HEK293 (cell line): ENCODE measurements around the gene CPLX3.

Source experiments
- EGR2 ChIP-seq: fragments of 450-650 bp; formaldehyde crosslinking; IDR thresholded peaks from 2 replicates; pipeline ENCODE4 v1.5.1; 2016; ENCODE audit warnings: low read depth, missing biosample characterization, missing genetic modification characterization
- KLF1 ChIP-seq: fragments of 450-650 bp; formaldehyde crosslinking; IDR thresholded peaks from 2 replicates; pipeline ENCODE4 v1.5.1; 2016; ENCODE audit warnings: missing biosample characterization, missing genetic modification characterization
- KLF7 ChIP-seq: fragments of 450-650 bp; formaldehyde crosslinking; IDR thresholded peaks from 2 replicates; pipeline ENCODE4 v1.5.1; 2016; ENCODE audit warnings: missing biosample characterization, missing genetic modification characterization, borderline replicate concordance
- PRDM6 ChIP-seq: fragments of 450-650 bp; formaldehyde crosslinking; IDR thresholded peaks from 2 replicates; pipeline ENCODE4 v1.5.1; 2017; ENCODE audit warnings: missing biosample characterization, missing genetic modification characterization
- WT1 ChIP-seq: fragments of 450-650 bp; formaldehyde crosslinking; IDR thresholded peaks from 2 replicates; pipeline ENCODE4 v1.5.1; 2016; ENCODE audit warnings: missing biosample characterization, missing genetic modification characterization
- ZBTB17 ChIP-seq: fragments of 450-650 bp; formaldehyde crosslinking; IDR thresholded peaks from 2 replicates; pipeline ENCODE4 v1.5.1; 2016; ENCODE audit warnings: missing biosample characterization, missing genetic modification characterization
- ZBTB44 ChIP-seq: fragments of 450-650 bp; IDR thresholded peaks from 2 replicates; pipeline ENCODE4 v1.5.1; 2018; ENCODE audit warnings: missing biosample characterization, mild to moderate bottlenecking, missing genetic modification characterization
- ZNF596 ChIP-seq: fragments of 450-650 bp; IDR thresholded peaks from 2 replicates; pipeline ENCODE4 v1.5.0; 2018; ENCODE audit warnings: missing biosample characterization, mild to moderate bottlenecking, missing genetic modification characterization, moderate library complexity
- ZNF600 ChIP-seq: fragments of 450-650 bp; formaldehyde crosslinking; IDR thresholded peaks from 2 replicates; pipeline ENCODE4 v1.5.1; 2016; ENCODE audit warnings: missing biosample characterization, missing genetic modification characterization
- ZNF777 ChIP-seq: fragments of 450-650 bp; formaldehyde crosslinking; IDR thresholded peaks from 2 replicates; pipeline ENCODE4 v1.5.1; 2017; ENCODE audit warnings: missing biosample characterization, missing genetic modification characterization, borderline replicate concordance
- ZNF785 ChIP-seq: fragments of 450-650 bp; formaldehyde crosslinking; IDR thresholded peaks from 2 replicates; pipeline ENCODE4 v1.5.1; 2016; ENCODE audit warnings: missing biosample characterization, missing genetic modification characterization
- ZNF843 ChIP-seq: fragments of 450-650 bp; formaldehyde crosslinking; IDR thresholded peaks from 2 replicates; pipeline ENCODE4 v1.5.1; 2016; ENCODE audit warnings: missing biosample characterization, missing genetic modification characterization
- TF ChIP-seq, protein P1 (sequence below): fragments of 450-650 bp; formaldehyde crosslinking; optimal IDR thresholded peaks from 2 replicates; pipeline ENCODE3; 2016; ENCODE audit warnings: missing biosample characterization, mild to moderate bottlenecking, missing genetic modification characterization
- TF ChIP-seq, protein P2 (sequence below): fragments of 450-650 bp; formaldehyde crosslinking; IDR thresholded peaks from 2 replicates; pipeline ENCODE4 v1.5.1; 2016; ENCODE audit warnings: missing biosample characterization, missing genetic modification characterization, borderline replicate concordance
- TF ChIP-seq, protein P3 (sequence below): fragments of 450-650 bp; formaldehyde crosslinking; IDR thresholded peaks from 2 replicates; pipeline ENCODE4 v1.5.1; 2016; ENCODE audit warnings: missing biosample characterization, missing genetic modification characterization

The CPLX3 gene

DNA sequence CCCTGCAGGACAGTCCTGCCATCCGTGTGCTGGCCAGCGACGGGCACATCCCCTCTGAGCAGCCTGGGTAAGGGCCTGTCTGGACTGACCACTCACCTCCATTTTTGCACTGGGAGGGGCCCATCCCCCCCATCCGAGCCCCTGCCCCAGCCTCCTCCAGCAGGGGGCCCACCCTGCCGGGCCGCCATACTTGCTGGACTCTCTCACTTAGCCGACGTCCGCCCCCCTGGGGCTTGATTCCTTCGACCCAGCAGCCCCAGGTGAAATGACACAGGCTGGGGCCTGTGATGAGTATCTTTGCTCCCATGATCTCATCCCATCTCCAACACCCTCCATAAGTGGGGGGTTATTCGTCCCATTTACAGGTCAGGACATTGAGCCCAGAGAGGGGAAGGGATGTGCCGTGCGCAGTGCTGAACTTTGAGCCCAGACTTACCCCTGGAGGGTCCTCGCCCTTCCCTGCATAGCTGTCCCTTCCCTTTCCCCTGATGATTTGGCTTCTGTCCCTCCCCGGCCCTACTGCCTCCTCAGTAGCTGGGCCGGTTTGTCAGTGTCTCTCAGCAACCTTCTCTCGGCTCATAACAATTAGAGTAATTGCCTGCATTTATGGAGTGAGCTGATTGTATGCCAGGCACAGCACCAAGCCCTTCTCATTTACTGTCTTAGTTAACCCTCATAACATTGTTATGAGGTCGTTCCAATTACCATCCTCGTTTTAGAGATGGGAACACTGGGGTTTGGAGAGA is 9.6 kb upstream of the CPLX3 start (continued):
- TF ChIP-seq KLF7 (tag by site-specific recombination): no peak
- TF ChIP-seq, protein P1, sequence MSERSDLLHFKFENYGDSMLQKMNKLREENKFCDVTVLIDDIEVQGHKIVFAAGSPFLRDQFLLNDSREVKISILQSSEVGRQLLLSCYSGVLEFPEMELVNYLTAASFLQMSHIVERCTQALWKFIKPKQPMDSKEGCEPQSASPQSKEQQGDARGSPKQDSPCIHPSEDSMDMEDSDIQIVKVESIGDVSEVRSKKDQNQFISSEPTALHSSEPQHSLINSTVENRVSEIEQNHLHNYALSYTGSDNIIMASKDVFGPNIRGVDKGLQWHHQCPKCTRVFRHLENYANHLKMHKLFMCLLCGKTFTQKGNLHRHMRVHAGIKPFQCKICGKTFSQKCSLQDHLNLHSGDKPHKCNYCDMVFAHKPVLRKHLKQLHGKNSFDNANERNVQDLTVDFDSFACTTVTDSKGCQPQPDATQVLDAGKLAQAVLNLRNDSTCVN: peak; percentile 2
- 0 out of 2 replicates have a peak, but pooled peaks have one; percentile 14 for TF ChIP-seq WT1 (tag by site-specific recombination)
- no peak for TF ChIP-seq PRDM6 (tag by site-specific recombination)
- TF ChIP-seq KLF1: no peak
- no peak for TF ChIP-seq ZNF777 (tag by site-specific recombination)
- TF ChIP-seq ZBTB44: peak; percentile 73
- TF ChIP-seq EGR2 (tag by site-specific recombination): no peak
- TF ChIP-seq, protein P2, sequence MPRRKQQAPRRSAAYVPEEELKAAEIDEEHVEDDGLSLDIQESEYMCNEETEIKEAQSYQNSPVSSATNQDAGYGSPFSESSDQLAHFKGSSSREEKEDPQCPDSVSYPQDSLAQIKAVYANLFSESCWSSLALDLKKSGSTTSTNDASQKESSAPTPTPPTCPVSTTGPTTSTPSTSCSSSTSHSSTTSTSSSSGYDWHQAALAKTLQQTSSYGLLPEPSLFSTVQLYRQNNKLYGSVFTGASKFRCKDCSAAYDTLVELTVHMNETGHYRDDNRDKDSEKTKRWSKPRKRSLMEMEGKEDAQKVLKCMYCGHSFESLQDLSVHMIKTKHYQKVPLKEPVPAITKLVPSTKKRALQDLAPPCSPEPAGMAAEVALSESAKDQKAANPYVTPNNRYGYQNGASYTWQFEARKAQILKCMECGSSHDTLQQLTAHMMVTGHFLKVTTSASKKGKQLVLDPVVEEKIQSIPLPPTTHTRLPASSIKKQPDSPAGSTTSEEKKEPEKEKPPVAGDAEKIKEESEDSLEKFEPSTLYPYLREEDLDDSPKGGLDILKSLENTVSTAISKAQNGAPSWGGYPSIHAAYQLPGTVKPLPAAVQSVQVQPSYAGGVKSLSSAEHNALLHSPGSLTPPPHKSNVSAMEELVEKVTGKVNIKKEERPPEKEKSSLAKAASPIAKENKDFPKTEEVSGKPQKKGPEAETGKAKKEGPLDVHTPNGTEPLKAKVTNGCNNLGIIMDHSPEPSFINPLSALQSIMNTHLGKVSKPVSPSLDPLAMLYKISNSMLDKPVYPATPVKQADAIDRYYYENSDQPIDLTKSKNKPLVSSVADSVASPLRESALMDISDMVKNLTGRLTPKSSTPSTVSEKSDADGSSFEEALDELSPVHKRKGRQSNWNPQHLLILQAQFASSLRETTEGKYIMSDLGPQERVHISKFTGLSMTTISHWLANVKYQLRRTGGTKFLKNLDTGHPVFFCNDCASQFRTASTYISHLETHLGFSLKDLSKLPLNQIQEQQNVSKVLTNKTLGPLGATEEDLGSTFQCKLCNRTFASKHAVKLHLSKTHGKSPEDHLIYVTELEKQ (tag by site-specific recombination): peak; percentile 5; the same call in 1 of the 2 replicates
- TF ChIP-seq ZBTB17 (tag by site-specific recombination): peak; percentile 80
- peak; percentile 57; the same call in 1 of the 2 replicates for TF ChIP-seq ZNF843 (tag by site-specific recombination)
- peak; percentile 96 for TF ChIP-seq ZNF600 (tag by site-specific recombination)
- TF ChIP-seq, protein P3, sequence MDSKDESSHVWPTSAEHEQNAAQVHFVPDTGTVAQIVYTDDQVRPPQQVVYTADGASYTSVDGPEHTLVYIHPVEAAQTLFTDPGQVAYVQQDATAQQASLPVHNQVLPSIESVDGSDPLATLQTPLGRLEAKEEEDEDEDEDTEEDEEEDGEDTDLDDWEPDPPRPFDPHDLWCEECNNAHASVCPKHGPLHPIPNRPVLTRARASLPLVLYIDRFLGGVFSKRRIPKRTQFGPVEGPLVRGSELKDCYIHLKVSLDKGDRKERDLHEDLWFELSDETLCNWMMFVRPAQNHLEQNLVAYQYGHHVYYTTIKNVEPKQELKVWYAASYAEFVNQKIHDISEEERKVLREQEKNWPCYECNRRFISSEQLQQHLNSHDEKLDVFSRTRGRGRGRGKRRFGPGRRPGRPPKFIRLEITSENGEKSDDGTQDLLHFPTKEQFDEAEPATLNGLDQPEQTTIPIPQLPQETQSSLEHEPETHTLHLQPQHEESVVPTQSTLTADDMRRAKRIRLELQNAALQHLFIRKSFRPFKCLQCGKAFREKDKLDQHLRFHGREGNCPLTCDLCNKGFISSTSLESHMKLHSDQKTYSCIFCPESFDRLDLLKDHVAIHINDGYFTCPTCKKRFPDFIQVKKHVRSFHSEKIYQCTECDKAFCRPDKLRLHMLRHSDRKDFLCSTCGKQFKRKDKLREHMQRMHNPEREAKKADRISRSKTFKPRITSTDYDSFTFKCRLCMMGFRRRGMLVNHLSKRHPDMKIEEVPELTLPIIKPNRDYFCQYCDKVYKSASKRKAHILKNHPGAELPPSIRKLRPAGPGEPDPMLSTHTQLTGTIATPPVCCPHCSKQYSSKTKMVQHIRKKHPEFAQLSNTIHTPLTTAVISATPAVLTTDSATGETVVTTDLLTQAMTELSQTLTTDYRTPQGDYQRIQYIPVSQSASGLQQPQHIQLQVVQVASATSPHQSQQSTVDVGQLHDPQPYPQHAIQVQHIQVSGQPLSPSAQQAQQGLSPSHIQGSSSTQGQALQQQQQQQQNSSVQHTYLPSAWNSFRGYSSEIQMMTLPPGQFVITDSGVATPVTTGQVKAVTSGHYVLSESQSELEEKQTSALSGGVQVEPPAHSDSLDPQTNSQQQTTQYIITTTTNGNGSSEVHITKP (tag by site-specific recombination): peak; percentile 98
- no peak for TF ChIP-seq ZNF596
- TF ChIP-seq ZNF785 (tag by site-specific recombination): no peak
